ENCODE measurements around the gene EXOC2.

- TF ChIP-seq POLR2A (IDR thresholded peaks at IDR 0.05): no peak
- TF ChIP-seq CTCF (IDR thresholded peaks at IDR 0.05): no peak
- TF ChIP-seq POLR2AphosphoS5 (IDR thresholded peaks at IDR 0.05): no peak
Observed at GRCh38 chr6:502761-503160, 190.2 kb downstream of the EXOC2 start.

Measured in transverse colon (tissue), 4 donors.